Smooth muscle cell of the brain vasculature (primary cell): Measurements from ENCODE around the gene APH1A.
"Not testable (repeated sequence)": the region's sequence is repeated elsewhere in the genome, so short reads cannot be mapped to it uniquely, and the experiment has no call there.

Experiments used
- DNase-seq: peaks from one replicate; pipeline ENCODE4 v3.0.0-alpha.2; 2012; ENCODE audit warnings: low read depth, low spot score

Gene APH1A

GRCh38 chr1:150268340-150268704, 494 bp downstream of the APH1A start:
- DNase-seq = no peak

- DNase-seq = no peak
Observed at GRCh38 chr1:150267896-150268295, 920 bp downstream of the APH1A start.

- DNase-seq = no peak
Observed at GRCh38 chr1:150263549-150263948, 5.3 kb downstream of the APH1A start.

- DNase-seq = no peak
Observed at GRCh38 chr1:150262388-150263320, 6.2 kb downstream of the APH1A start.

GRCh38 chr1:150261367-150261766, 7.4 kb downstream of the APH1A start:
- DNase-seq = no peak

GRCh38 chr1:150259758-150260669, 8.8 kb downstream of the APH1A start:
- no peak for DNase-seq

- no peak for DNase-seq
Observed at GRCh38 chr1:150259217-150259616, 9.6 kb downstream of the APH1A start.

- DNase-seq = no peak
Observed at GRCh38 chr1:150257624-150258585, 10.9 kb downstream of the APH1A start, which contains the start of gene CA14. CA14 (plus strand) TSS chr1:150257774; CDS start chr1:150258129, 355 bp downstream.

- DNase-seq = no peak
Observed at GRCh38 chr1:150256554-150257341, 12.1 kb downstream of the APH1A start.

GRCh38 chr1:150256198-150256553, 12.6 kb downstream of the APH1A start:
- no peak for DNase-seq

GRCh38 chr1:150249936-150250335, 18.9 kb downstream of the APH1A start:
- DNase-seq = no peak

GRCh38 chr1:150243003-150243402, 25.8 kb downstream of the APH1A start:
- no peak for DNase-seq

- no peak for DNase-seq
Observed at GRCh38 chr1:150237746-150238145, 31.1 kb downstream of the APH1A start.

- not testable (repeated sequence) for DNase-seq
Observed at GRCh38 chr1:150237176-150237575, 31.6 kb downstream of the APH1A start.

- no peak for DNase-seq
Observed at GRCh38 chr1:150236614-150237100, 32.2 kb downstream of the APH1A start.

GRCh38 chr1:150235852-150236613, 32.8 kb downstream of the APH1A start, which contains the start of gene ANP32E:
ANP32E (minus strand) TSS chr1:150236112; CDS start chr1:150235786, 326 bp downstream.
- peak; percentile 98 for DNase-seq

GRCh38 chr1:150235294-150235851, 33.4 kb downstream of the APH1A start:
- DNase-seq = no peak

GRCh38 chr1:150234566-150235293, 34.1 kb downstream of the APH1A start:
- DNase-seq = no peak

- no peak for DNase-seq
Observed at GRCh38 chr1:150234309-150234565, 34.6 kb downstream of the APH1A start.
